ENCODE data around the gene NFKBIB. TPM values are rescaled to one million over a fixed set of nuclear protein-coding genes. Genes with fewer than 3 reads are reported as not detected.

The NFKBIB gene
- total and polyA plus RNA-seq, 2 experiments from 2014 or later, result 24.1 to 29.6 TPM

DNA sequence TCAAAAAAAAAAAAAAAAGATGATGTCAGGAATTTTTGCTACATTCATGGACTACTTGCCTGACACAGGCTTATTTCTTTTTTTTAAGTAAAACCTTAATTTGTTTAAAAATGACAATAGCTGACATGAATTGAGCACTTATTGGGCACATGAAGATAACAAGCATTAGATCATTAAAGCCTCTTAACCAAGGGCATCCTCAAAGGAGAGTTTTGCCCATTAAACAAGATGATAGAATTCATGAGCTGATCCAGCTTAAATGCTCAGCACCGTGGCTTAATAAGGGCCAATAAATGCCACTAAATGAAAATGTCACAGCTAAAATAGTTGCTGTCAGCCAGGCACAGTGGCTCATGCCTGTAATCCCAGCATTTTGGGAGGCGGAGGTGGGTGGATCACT, 56.5 kb downstream of the NFKBIB start:
- Histone ChIP-seq H2AFZ (no peak overlapping the region), H3K9me3 (ENCODE audit: low read depth) (no peaks in the 10 kb centered on the region), H3K9me2 (replicated peaks; ENCODE audit: insufficient read depth) (no peaks in the 10 kb centered on the region), H3K27ac (no peak overlapping the region), H3K36me3 (replicated peaks; ENCODE audit: insufficient read depth, low read depth) (no peaks in the 10 kb centered on the region), H3K4me3 (no peak overlapping the region), H3K79me2 (peaks cover 20% of the 10 kb centered on the region), H4K20me1 (ENCODE audit: insufficient read depth, poor library complexity, severe bottlenecking) (no peaks in the 10 kb centered on the region), H3K4me1 (ENCODE audit: insufficient read depth) (peaks cover 9% of the 10 kb centered on the region), H3K4me2 (no peak overlapping the region), H3K27me3 (no peaks in the 10 kb centered on the region)
- 83% methylated on average over 2 of the region's 2 CpGs for WGBS (ENCODE audit: low lambda C conversion rate, missing lambda C conversion rate)
- TF ChIP-seq, protein P1, sequence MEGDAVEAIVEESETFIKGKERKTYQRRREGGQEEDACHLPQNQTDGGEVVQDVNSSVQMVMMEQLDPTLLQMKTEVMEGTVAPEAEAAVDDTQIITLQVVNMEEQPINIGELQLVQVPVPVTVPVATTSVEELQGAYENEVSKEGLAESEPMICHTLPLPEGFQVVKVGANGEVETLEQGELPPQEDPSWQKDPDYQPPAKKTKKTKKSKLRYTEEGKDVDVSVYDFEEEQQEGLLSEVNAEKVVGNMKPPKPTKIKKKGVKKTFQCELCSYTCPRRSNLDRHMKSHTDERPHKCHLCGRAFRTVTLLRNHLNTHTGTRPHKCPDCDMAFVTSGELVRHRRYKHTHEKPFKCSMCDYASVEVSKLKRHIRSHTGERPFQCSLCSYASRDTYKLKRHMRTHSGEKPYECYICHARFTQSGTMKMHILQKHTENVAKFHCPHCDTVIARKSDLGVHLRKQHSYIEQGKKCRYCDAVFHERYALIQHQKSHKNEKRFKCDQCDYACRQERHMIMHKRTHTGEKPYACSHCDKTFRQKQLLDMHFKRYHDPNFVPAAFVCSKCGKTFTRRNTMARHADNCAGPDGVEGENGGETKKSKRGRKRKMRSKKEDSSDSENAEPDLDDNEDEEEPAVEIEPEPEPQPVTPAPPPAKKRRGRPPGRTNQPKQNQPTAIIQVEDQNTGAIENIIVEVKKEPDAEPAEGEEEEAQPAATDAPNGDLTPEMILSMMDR (IDR thresholded peaks at IDR 0.05; ENCODE audit: poor library complexity), result no peak
- TF ChIP-seq EZH2phosphoT487 (IDR thresholded peaks at IDR 0.05; ENCODE audit: low read depth, severe bottlenecking, unreplicated experiment), result no peak
- no peak for TF ChIP-seq EZH2 (IDR thresholded peaks at IDR 0.05; ENCODE audit: borderline replicate concordance)
- DNase-seq (ENCODE audit: low spot score), result no peak

DNA sequence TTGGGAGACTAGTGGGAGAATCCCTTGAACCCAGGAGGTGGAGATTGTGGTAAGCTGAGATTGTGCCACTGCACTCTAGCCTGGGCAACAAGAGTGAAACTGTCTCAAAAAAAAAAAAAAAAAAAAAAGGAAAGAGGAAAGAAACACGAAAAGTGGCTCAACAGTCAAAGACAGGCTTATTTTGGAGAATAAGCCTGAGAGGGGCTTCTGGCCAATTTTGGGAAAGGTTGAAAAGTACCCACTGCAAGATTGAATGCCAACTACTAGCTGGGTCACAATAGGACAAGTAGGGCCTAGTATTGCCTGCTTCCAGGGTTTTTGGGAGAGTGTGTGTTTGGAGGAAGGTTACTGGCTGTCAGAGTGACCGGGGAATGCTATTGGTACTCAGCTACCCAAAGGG, 58.5 kb downstream of the NFKBIB start:
- no peaks in the 10 kb centered on the region for H3K27me3 ChIP-seq
- H3K27ac ChIP-seq, result no peak overlapping the region
- H3K4me1 ChIP-seq (ENCODE audit: insufficient read depth), result peaks cover 4% of the 10 kb centered on the region
- no peaks in the 10 kb centered on the region for H3K36me3 ChIP-seq (replicated peaks; ENCODE audit: insufficient read depth, low read depth)
- no peaks in the 10 kb centered on the region for H3K9me2 ChIP-seq (replicated peaks; ENCODE audit: insufficient read depth)
- peaks cover 25% of the 10 kb centered on the region for H3K79me2 ChIP-seq
- H3K4me3 ChIP-seq, result no peak overlapping the region
- H4K20me1 ChIP-seq (ENCODE audit: insufficient read depth, poor library complexity, severe bottlenecking), result no peaks in the 10 kb centered on the region
- 100% methylated on average over 2 of the region's 2 CpGs for WGBS (ENCODE audit: low lambda C conversion rate, missing lambda C conversion rate)
- no peak for TF ChIP-seq EZH2 (IDR thresholded peaks at IDR 0.05; ENCODE audit: borderline replicate concordance)
- TF ChIP-seq, protein P1 (IDR thresholded peaks at IDR 0.05; ENCODE audit: poor library complexity), result no peak
- no peak for TF ChIP-seq EZH2phosphoT487 (IDR thresholded peaks at IDR 0.05; ENCODE audit: low read depth, severe bottlenecking, unreplicated experiment)
- no peak overlapping the region for H3K4me2 ChIP-seq
- H3K9me3 ChIP-seq (ENCODE audit: low read depth), result no peaks in the 10 kb centered on the region
- DNase-seq (ENCODE audit: low spot score), result no peak
- H2AFZ ChIP-seq, result no peak overlapping the region

Other genes with a start within 250 kb of the NFKBIB start
- 12.5 and 26.6 TPM in 2 replicates for gene CAPN12, start 155.5 kb upstream of the NFKBIB start, total RNA-seq
- gene CAPN12, start 155.5 kb upstream of the NFKBIB start, polyA plus RNA-seq, result 24.3 and 38.9 TPM in 2 replicates
- gene LGALS7, start 126.5 kb upstream of the NFKBIB start, total RNA-seq, result not detected in 2 replicates
- gene LGALS7, start 126.5 kb upstream of the NFKBIB start, polyA plus RNA-seq, result 1.2 TPM in 2 replicates
- 0.64 TPM in 1 of 2 replicates, not detected in the other for gene LGALS7B, start 110.8 kb upstream of the NFKBIB start, total RNA-seq
- gene LGALS7B, start 110.8 kb upstream of the NFKBIB start, polyA plus RNA-seq, result 0.72 TPM in 1 of 2 replicates, not detected in the other
- 147 and 148 TPM in 2 replicates for gene LGALS4, start 87.0 kb upstream of the NFKBIB start, total RNA-seq
- 181 and 199 TPM in 2 replicates for gene LGALS4, start 87.0 kb upstream of the NFKBIB start, polyA plus RNA-seq
- gene ECH1, start 68.2 kb upstream of the NFKBIB start, total RNA-seq, result 125 and 133 TPM in 2 replicates
- gene ECH1, start 68.2 kb upstream of the NFKBIB start, polyA plus RNA-seq, result 272 and 284 TPM in 2 replicates
- gene HNRNPL, start 50.0 kb upstream of the NFKBIB start, total RNA-seq, result 154 and 209 TPM in 2 replicates
- 169 and 184 TPM in 2 replicates for gene HNRNPL, start 50.0 kb upstream of the NFKBIB start, polyA plus RNA-seq
- gene RINL, start 21.7 kb upstream of the NFKBIB start, total RNA-seq, result 3.9 and 5.6 TPM in 2 replicates
- gene RINL, start 21.7 kb upstream of the NFKBIB start, polyA plus RNA-seq, result 4.6 and 7.7 TPM in 2 replicates
- gene SIRT2, start 351 bp upstream of the NFKBIB start, total RNA-seq, result 52.1 and 61.9 TPM in 2 replicates
- 75.9 and 78.7 TPM in 2 replicates for gene SIRT2, start 351 bp upstream of the NFKBIB start, polyA plus RNA-seq
- gene CCER2, start 12.2 kb downstream of the NFKBIB start, total RNA-seq, result not detected in 2 replicates
- 0.74 and 1.1 TPM in 2 replicates for gene CCER2, start 12.2 kb downstream of the NFKBIB start, polyA plus RNA-seq
- gene SARS2, start 30.8 kb downstream of the NFKBIB start, total RNA-seq, result 24.2 and 27.3 TPM in 2 replicates
- 47.7 and 67.6 TPM in 2 replicates for gene SARS2, start 30.8 kb downstream of the NFKBIB start, polyA plus RNA-seq
- 35.8 and 43.4 TPM in 2 replicates for gene MRPS12, start 31.0 kb downstream of the NFKBIB start, total RNA-seq
- 61.1 and 66.8 TPM in 2 replicates for gene MRPS12, start 31.0 kb downstream of the NFKBIB start, polyA plus RNA-seq
- gene FBXO17, start 75.8 kb downstream of the NFKBIB start, total RNA-seq, result 41.9 and 48.4 TPM in 2 replicates
- 49.4 and 59.9 TPM in 2 replicates for gene FBXO17, start 75.8 kb downstream of the NFKBIB start, polyA plus RNA-seq
- 6.7 and 15.2 TPM in 2 replicates for gene FBXO27, start 132.6 kb downstream of the NFKBIB start, total RNA-seq
- gene FBXO27, start 132.6 kb downstream of the NFKBIB start, polyA plus RNA-seq, result 10.3 and 11.0 TPM in 2 replicates
- 0.16 and 0.23 TPM in 2 replicates for gene ACP7, start 184.4 kb downstream of the NFKBIB start, total RNA-seq
- 0.13 and 0.21 TPM in 2 replicates for gene ACP7, start 184.4 kb downstream of the NFKBIB start, polyA plus RNA-seq
- gene PAK4, start 225.8 kb downstream of the NFKBIB start, total RNA-seq, result 15.2 and 20.3 TPM in 2 replicates
- gene PAK4, start 225.8 kb downstream of the NFKBIB start, polyA plus RNA-seq, result 39.6 and 41.0 TPM in 2 replicates

Data from hepatocyte (in vitro differentiated cells).